GM04503 (cell line): ENCODE results near the gene ADAMTS16.

Experiments used
- DNase-seq: peaks from one replicate; pipeline ENCODE4 v3.0.0-alpha.2; 2012; ENCODE audit warnings: low read depth

ADAMTS16 gene

DNA sequence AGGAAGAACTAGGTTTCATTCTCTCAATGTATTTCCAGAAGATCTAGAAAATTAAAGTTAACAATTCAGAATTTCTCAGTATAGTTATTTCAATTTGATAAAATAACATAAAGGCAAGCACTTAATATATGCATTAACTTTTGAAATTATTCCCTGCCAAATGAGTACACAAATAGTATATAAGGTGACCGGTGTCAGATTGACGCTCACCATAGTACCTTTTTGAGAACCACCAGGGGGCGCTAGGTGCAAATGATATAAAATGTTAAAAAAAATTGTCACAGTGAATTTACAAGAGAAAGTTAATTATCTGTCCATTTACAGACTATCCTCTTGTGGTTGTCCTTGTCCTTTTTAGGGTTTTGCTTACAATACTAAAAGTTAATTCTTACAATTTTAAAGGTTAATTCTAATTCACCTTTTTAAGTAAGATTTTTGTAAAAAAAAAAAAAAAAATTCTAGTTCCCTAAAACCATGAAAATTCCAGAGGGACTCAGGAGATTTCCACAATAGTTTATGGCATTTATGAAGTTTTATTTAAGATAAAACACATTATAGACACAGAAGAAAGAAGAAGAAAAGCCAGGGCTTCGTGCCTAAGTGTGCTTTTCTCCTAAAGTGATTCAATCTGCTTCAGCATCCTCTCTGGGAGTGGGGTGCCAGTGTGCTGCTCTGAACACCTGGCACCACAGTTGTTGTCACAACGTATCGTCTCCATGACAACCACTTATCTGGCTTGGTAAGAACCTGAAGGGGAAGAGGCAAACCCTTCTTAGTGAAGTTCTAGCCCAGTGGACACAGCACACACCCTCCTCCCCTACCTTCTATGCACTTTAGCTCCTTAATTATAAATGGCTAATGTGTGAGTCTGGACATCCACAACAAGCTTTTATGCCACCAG lies 1.7 kb downstream of the ADAMTS16 start:
- DNase-seq: no peak

DNA sequence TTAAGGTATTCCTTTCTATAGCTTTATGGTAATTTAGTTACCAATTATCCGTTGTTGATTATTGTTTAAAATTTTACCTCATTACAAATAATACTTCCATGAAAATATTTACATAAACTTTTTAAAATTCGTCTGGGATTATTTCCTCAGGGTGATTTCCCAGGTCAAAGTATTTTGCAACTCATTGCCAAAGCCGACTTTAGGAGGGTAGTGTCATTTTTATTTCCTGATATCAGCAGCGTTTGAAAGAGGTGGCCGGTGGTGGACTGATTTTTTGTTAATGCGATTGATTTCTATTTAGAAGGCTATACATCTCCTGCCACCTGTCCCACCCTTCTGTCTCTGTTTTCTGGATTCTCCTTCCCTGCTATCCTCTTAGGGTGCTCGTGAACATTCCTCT lies 4.3 kb downstream of the ADAMTS16 start:
- no peak for DNase-seq

DNA sequence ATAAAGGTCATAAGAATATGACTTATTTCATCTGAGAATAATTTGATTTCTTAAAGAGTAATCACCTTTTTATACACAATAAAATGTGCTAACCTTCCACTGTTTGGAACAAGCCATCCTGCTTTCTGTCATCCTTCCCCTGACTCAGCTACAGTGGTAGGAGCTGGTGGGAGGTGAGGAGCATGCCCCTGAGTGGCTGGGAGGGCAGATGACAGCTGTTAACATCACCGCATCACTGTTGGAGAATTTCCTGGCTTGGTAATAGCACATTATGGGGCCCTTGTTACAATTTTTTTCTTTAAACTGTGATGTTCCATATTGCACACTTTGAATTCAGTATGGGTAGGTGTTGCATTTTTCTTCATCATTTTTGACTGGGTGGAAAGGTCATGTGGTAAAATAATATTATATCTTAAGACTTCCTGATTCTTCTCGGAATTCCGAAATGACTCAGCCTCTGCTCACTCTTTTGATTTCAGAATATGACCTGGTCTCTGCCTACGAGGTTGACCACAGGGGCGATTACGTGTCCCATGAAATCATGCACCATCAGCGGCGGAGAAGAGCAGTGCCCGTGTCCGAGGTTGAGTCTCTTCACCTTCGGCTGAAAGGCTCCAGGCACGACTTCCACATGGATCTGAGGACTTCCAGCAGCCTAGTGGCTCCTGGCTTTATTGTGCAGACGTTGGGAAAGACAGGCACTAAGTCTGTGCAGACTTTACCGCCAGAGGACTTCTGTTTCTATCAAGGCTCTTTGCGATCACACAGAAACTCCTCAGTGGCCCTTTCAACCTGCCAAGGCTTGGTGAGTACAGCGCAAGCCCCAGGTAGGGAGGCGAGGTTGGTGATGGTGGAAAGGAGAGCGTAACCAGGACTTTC lies 5.8 kb downstream of the ADAMTS16 start:
- DNase-seq: no peak

- no peak for DNase-seq
These were observed 6.5 kb downstream of the ADAMTS16 start for GRCh38 chr5:5146530-5147160.

DNA sequence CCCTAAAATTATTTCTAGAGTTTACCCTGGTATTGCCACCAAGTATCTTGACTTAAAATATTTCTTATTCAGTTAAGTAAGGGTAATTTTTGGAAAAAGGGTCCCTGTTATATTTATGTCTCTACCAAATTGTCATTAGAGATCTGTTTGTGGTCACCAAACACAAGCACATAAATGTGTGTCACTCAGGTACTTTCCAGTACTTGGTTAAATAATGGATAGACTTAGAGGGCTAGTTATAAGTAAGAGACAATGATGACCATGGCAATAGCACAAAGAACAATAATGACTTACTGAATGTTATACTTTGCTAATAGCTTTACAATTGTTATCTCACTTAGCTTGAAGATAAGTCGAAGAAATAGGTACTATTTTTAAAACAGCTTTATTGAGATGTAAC lies 9.0 kb downstream of the ADAMTS16 start:
- DNase-seq: no peak

DNA sequence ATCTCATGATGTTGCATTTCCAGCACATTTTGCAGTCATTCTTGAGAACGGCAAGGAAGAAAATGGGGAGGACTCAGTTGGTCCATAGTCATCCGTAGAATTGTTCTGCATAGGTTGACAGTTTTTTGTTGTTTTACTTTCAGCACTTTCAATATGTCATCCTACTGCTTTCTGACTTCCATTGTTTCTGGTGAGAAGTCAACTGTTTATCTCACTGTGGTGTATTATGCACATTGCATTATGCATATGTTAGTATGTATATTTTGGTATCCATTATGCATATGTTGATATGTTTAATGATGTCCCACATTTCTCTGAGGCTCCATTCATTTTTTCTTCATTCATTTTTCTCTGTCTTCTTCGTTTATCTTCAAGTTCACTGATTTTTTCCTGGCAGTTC lies 10.5 kb downstream of the ADAMTS16 start:
- DNase-seq: no peak

- DNase-seq: no peak
These were observed 14.6 kb downstream of the ADAMTS16 start for GRCh38 chr5:5154733-5155132.

DNA sequence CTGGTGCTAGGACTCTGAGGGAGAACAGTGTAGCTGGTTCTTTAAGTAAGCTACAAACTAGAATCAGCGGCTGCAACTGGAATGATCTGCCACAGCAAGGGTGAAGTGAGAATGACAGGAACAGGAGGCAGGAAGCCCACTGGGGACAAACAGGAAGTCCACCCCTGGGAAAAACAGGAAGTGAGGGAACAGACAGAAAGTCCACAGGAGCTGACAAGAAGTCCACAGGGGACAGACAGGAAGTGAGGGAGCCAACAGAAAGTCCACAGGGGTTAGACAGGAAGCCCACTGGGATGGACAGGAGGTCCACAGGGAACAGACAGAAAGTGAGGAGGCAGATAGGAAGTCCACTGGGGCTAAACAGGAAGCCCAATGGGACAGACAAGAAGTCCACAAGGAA lies 15.5 kb downstream of the ADAMTS16 start:
- DNase-seq: no peak

DNA sequence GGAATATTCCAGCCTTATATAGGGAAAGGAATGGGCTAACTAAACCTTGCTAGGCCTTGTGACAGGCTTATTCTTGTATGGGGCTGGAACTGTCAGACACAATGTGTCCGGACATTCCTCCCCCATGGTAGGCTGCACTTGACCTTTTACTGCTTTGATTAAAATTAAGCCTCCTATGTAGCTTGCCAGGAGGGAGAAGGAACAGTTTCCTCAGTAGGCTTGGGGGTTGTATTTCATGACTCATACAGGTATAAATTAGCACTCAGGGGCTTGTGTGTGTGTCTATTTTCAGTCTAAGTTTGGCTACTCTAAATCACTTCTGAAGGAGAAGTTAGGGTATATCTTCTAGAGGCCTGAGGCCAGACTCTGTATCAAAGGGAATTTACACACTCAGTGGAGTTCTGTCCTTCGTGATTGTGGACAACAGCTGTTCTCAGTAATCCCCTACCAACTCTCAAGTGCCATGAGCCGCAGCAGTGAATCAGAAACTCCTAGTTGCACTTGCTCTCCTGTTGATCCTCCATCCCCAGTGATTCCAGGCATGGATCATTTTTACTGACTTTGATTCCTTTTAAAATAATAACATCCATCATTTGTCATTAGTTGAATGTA lies 16.4 kb downstream of the ADAMTS16 start:
- no peak for DNase-seq

GRCh38 chr5:5158472-5158895 lies 18.4 kb downstream of the ADAMTS16 start:
- DNase-seq: no peak

DNA sequence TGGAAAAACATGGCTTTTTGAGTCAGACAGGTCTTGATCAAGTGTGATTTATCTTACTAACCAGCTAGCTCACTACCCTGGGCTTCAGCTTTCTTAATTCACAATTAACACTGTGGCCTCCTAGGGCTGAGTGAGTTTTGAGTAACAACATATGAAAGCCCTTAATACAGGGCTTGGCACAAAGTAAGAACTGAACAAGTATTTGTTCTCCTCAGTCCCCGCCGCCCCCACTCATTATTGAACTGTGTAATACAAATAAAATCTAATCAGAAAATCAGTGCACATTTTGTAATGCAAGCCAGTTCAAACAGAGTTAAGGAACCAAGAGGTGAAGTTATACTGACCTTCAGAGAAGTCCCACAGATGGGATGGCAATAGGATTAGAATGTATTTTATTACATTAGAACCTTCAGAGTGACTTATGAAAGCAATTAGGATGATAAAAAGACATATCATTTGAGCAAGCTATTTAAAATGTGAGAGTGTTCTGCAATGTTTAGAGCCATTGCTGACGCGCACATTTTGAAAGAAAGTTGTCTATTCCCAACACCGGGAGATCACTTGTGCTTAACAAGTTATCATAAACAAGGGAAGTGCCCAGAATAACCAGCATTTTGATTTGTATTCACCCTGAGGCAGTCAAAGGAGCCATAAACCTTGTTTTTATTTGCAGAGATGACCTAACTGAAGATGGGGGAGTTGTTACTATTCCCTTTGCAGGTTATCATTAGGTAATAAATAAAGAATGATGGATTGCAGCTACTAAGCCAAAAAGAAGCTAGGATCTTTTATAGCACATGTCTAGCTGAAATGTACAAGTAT lies 19.4 kb downstream of the ADAMTS16 start:
- no peak for DNase-seq

DNA sequence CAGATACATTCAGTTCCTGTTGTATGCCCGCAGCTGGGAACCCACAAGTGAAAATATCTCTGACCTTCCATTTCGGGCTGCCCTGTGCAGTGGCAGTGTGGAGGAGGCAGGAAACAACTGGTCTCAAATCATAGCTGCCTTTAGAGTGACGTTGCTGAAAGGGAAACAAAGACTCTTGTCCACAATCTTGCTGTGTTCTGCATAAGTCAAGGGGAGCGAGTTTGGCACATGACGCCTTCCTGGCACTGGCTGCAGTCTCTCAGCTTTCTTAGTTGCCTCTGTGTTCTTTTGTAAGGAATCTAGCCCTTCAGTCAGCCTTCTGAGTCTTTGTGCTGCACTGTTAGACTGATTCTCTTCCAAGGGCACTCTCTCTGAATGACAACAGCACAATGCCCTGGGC lies 24.0 kb downstream of the ADAMTS16 start:
- DNase-seq: no peak

GRCh38 chr5:5165541-5166002 lies 25.4 kb downstream of the ADAMTS16 start:
- no peak for DNase-seq

DNA sequence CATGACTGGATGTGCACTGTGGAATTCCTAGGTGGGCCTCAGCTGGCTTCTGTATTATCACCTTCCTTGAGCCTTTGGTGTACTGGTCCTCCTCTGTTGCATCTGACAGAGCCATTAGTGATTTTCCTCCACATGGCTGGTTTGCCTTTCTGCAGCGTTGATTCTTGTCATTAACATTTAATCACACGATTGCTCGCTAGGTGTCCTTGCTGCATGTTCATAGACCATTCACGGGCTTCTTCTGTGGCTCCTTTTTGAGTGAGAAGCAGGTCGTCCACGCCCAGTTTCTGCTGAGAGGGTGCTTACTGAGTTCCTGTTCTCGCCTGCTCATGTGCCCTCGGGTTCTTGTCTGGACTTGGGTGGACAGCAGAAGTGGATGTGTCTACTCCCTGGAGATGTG lies 29.3 kb downstream of the ADAMTS16 start:
- DNase-seq: no peak

GRCh38 chr5:5178136-5178535 lies 38.0 kb downstream of the ADAMTS16 start:
- DNase-seq: no peak

GRCh38 chr5:5178580-5178979 lies 38.5 kb downstream of the ADAMTS16 start:
- DNase-seq: no peak

DNA sequence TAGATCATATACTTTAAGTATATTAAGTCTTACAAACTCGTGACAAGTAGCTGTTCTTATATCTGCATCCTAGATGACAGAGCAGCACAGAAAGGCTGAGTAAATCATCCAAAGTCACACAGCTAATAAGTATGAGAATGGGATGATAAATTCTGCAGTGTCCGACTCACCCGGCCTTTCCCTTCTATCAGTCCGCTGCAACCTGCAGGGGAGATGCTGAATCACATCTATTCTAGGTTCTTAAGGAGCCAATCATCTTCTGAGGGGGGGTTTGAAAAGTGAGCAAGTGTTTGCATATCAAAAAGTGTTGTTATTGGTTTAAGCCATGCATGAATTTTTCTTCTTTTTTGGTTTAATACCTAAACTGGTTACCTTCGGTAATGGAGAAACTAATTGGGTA lies 38.9 kb downstream of the ADAMTS16 start:
- no peak for DNase-seq

- DNase-seq: no peak
These were observed 39.5 kb downstream of the ADAMTS16 start for GRCh38 chr5:5179597-5179996.

GRCh38 chr5:5181650-5182324 lies 41.7 kb downstream of the ADAMTS16 start:
- no peak for DNase-seq

GRCh38 chr5:5182508-5183188 lies 42.5 kb downstream of the ADAMTS16 start:
- DNase-seq: no peak
